ENCODE measurements around the gene RHEB.

GRCh38 chr7:151429237-151429559, 90.5 kb downstream of the RHEB start:
- TF ChIP-seq POLR2A (IDR thresholded peaks at IDR 0.05; ENCODE audit: extremely low read depth, insufficient read length) (no peak), CTCF (IDR thresholded peaks at IDR 0.05; ENCODE audit: low read depth, low read length) (no peak), MAX (IDR thresholded peaks at IDR 0.05; ENCODE audit: low read depth, low read length) (no peak), MYC (IDR thresholded peaks at IDR 0.05; ENCODE audit: low read depth, low read length) (no peak)

Data from NB4 (cell line).